Frontal cortex (tissue), 4 donors: ENCODE data around the gene CDKL5. TPM values are rescaled to one million over a fixed set of nuclear protein-coding genes. Genes with fewer than 3 reads are reported as not detected.

ENCODE experiments used
- DNase-seq, 2 donors: peaks; one replicate each; pipeline ENCODE4 v3.0.0; 2012; ENCODE audit warnings: low spot score in 2 of 2
- FAIRE-seq: peaks from 2 replicates; lab custom pipeline; 2012; peaks lifted over from hg19 to GRCh38; lab: Jason Lieb, UNC
- total RNA-seq: library from RNA; depleted of rRNA; stranded (reverse); fragments of >200 nt; gene quantifications from one replicate; pipeline ENCODE4 v1.2.3, GENCODE V29; 2014
- donor health status: control.
- donor health status: control.
- donor health status: control.

The CDKL5 gene
- total RNA-seq, 1 donor from 2014 or later: 37.5 TPM

DNA sequence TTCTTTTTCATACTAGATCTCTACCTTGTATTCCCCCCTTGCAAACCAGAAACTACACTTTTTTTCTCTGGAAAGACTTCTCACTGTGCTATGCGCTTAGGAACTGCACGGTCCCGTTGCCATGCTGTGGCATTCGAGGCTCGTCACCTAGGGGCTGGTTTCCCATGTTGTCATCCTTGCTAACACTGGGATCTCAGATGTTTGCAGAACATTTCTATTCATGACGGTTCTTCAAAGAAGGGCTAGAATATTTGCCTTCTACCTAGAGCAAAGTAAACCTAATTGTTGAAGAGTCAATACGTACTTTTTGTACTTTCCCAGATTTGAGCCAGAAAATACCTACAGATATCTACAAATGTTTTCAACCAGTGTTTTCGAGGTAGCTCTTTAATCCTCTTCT, 205.5 kb downstream of the CDKL5 start:
- FAIRE-seq (no peak), DNase-seq (no peak)

DNA sequence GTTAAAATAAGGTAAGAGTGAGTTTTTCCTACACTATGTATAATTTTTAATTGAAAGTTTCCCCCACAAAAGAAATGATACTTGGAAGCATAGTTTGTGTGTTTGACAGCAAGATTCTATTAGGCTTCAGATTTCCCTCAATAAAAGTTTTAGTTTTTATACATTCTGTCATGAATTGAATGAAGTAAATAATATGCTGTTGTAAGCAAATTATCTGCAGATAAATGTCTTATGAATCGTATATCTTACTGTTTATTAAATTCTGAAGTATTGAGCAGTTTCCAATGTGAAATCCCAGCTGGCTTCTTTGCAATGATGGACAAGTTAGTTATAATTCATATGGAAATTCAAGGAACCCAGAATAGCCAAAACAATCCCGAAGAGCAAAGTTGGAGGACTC, 213.0 kb downstream of the CDKL5 start:
- FAIRE-seq: no peak

GRCh38 chrX:18639280-18639679, 213.9 kb downstream of the CDKL5 start:
- no peak for FAIRE-seq

More for the DNA sequence above, 213.0 kb downstream of the CDKL5 start:
- DNase-seq: no peak

DNA sequence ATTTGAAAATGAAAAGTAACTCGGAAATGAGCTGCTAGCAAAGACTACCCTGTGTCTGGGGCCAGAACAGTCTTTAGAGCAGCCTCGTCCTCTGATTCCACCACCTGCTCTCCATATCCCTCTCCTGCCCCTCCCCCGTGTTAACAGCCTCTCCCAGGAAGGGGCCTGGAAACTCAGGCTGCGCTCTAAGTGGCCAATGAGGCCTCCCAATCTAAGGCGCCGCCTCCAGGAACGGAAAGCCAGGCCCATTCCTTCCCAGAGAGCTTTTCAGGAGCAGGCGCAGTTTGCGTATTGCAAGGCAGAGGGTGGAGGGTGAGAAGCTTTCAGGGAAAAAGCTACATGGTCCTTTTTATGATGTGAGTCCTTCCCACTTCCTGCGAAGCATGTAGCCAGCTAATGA, 215.3 kb downstream of the CDKL5 start:
- DNase-seq (no peak), FAIRE-seq (no peak)

More at GRCh38 chrX:18639280-18639679, 213.9 kb downstream of the CDKL5 start:
- DNase-seq: no peak

GRCh38 chrX:18643243-18643642, 217.8 kb downstream of the CDKL5 start:
- FAIRE-seq (no peak), DNase-seq (no peak)

- FAIRE-seq: no peak
- DNase-seq: no peak
Observed at GRCh38 chrX:18643853-18644252, 218.4 kb downstream of the CDKL5 start.

- DNase-seq (no peak), FAIRE-seq (no peak)
Observed at GRCh38 chrX:18647621-18648020, 222.2 kb downstream of the CDKL5 start.

GRCh38 chrX:18649498-18649951, 224.1 kb downstream of the CDKL5 start:
- no peak for FAIRE-seq
- DNase-seq: no peak

GRCh38 chrX:18650662-18651061, 225.3 kb downstream of the CDKL5 start:
- FAIRE-seq: no peak
- DNase-seq: no peak

GRCh38 chrX:18652636-18653035, 227.2 kb downstream of the CDKL5 start:
- DNase-seq (no peak), FAIRE-seq (no peak)

- DNase-seq (no peak), FAIRE-seq (no peak)
Observed at GRCh38 chrX:18654875-18655836, 229.7 kb downstream of the CDKL5 start.

- DNase-seq: no peak
- FAIRE-seq: no peak
Observed at GRCh38 chrX:18661273-18661672, 235.9 kb downstream of the CDKL5 start.

- FAIRE-seq (no peak), DNase-seq (no peak)
Observed at GRCh38 chrX:18664947-18665346, 239.5 kb downstream of the CDKL5 start.

DNA sequence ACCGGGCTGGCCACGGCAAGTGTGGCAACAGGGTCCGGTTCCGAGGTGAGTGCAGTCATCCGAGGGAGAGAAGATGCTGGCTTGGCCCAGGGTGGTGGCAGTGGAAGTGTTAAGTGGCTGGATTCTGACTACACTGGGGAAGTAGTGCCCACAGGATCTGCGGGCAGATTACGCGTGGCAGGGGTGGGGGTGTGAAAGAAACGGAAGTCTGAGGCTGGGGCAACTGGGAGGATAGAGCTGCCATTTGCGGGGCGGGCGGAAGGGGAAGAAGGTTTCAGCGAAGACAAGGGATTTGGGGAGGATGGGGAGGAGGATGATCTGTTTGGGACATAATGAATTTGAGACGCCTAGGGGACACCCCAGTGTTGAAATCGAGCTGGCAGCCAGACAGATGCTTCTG, 241.2 kb downstream of the CDKL5 start:
- DNase-seq (no peak), FAIRE-seq (no peak)

GRCh38 chrX:18668071-18668835, 242.8 kb downstream of the CDKL5 start:
- DNase-seq (no peak), FAIRE-seq (no peak)

DNA sequence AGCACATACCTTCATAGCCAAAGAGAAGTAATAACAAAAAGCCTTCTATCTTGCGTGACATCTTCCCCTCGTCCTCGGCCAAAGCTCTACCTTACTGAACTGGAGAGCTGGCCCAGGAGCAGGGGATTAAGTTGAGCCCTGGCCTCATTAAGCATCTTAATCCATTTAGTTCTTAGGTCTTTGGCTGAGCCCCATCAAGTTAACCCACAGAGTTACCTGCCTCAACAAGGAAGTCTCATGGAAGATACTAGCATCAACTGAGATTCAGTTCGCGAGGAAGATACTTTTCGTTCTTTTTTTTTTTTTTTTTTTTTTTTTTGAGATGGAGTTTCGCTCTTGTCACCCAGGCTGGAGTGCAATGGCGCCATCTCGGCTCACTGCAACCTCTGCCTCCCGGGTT, 246.6 kb downstream of the CDKL5 start, which contains the start of gene RS1:
TSS of gene RS1 (minus strand) at position 101 of the 400 bp plus-strand sequence. CDS start at position 61, 40 bp downstream.
- no peak for FAIRE-seq
- no peak for DNase-seq

- FAIRE-seq (no peak), DNase-seq (peak in 1 of 2 donors; percentile 30)
Observed at GRCh38 chrX:18674417-18674787, 249.0 kb downstream of the CDKL5 start.

DNA sequence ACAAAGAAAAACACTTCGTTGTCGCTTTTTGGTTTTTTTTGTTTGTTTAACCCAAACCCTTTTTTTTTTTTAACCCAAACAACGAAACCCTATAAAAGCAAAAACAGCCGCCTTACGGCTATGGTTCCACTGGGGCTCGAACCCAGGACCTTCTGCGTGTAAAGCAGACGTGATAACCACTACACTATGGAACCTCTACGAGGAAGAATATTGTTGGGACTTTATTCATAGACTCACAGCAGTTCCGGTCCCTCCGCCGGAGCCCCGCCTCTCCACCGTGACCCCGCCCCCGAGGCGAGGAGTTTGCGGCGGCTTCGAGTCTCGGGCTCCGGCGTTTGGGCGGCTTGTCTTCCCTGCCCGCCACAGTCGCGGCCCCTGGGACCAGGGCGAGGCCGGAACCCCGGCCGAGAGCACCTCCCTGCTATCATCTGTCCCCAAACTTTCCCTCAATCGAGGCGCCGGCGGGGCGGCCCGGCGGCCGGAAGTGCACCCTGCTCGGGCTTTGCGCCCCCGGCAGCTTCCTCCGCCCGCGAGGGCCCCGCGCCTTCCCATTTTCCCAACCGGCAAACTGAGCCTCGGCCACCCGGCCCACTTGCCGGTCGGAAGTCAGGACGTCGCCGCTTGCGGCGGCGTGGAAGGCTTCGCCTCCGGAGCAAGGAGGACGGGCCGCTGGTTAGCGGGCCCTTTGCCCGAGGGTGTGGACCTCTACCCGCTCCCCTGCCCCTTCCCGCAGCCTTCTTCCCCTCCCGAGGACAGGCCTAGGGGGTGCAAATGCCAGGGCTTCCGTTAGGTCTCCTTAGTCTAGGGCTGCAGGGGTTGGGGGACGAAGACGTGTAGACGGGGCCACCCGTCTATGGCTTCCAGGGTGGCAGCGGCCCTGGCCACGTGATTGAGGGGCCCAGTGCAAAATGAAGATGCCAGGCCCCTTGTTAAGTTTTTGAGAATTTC, 249.7 kb downstream of the CDKL5 start:
- peak; percentile 86 to 87 for DNase-seq
- peak; percentile 37 for FAIRE-seq

- FAIRE-seq (no peak), DNase-seq (no peak)
Observed at GRCh38 chrX:18676050-18676449, 250.6 kb downstream of the CDKL5 start.

GRCh38 chrX:18676470-18676869, 251.1 kb downstream of the CDKL5 start:
- FAIRE-seq: no peak
- no peak for DNase-seq
